Heart left ventricle (tissue), 13 donors: ENCODE data around the gene DKK2.

ENCODE experiments used
- POLR2A ChIP-seq, 2 donors: fragments of 450-650 bp; IDR thresholded peaks; one replicate each; pipeline ENCODE4 v1.6.1; 2017; ENCODE audit warnings: antibody characterized with exemption in 2 of 2, mild to moderate bottlenecking in 2 of 2, moderate library complexity in 2 of 2
- TF ChIP-seq, protein P1 (sequence below), 12 donors: fragments of 200-600 bp; sonication (generic) in 4 of 12; IDR thresholded peaks; one replicate each; pipeline versions ENCODE4 v1.5.0 to v1.8.0; 2018 to 2022; ENCODE audit warnings: antibody characterized with exemption in 12 of 12, mild to moderate bottlenecking in 5 of 12
- donor health status: ischemic (EF 13 %, LVEDD 7.1; RV severe dilation, severe dysfunction).
- donor health status: DM: no; HTN: yes; CAD: no.
- donor health status: DM: no; HTN: no; CAD: no.
- donor health status: ischemic (EF 25% LVEDD 6.9; RV normal size, moderate dysfunction).
- donor health status: ischemic (EF 25% LVEDD 5.7; RV mildly dilated, moderate dysfunction).
- donor health status: ischemic (EF 35%, LVEDD 5.7; RV mildly dilated, moderate dysfunction).
- donor health status: nonischemic (EF 11% LVEDD 7.7; RV severe dilation, severe dysfunction).
- donor health status: DM: yes; HTN: yes; CAD: no.
- donor health status: PGD.
- donor health status: ischemic (EF 29% LVEDD 5.4; RV normal size, mild dysfunction).
- donor health status: nonischemic (EF 23%, LVEDD 6.1; RV moderate dilation, normal function).

DNA sequence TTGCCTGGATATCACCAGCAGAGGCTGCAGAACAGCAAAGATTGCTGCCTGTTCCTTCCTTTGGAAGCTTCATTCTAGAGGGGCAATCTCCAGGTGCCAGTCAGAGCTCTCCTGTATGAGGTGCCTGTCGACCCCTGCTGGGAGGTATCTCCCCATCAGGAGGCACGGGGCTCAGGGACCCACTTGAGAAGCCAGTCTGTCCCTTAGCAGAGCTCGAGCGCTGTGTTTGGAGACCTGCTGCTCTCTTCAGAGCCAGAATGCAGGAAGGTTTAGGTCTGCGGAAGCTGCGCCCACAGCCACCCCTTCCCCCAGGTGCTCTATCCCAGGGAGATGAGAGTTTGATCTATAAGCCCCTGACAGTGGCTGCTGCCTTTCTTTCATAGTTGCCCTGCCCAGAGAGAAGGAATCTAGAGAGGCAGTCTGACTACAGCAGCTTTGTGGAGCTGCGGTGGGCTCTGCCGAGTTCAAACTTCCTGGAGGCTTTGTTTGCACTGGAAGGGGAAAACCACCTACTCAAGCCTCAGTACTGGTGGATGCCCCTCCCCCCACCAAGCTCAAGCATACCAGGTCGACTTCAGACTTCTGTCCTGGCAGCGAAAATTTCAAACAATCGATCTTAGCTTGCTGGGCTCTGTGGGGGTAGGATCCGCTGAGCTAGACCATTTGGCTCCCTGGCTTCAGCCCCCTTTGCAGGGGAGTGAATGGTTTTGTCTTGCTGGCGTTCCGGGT is 57.9 kb downstream of the DKK2 start:
- TF ChIP-seq, protein P1, sequence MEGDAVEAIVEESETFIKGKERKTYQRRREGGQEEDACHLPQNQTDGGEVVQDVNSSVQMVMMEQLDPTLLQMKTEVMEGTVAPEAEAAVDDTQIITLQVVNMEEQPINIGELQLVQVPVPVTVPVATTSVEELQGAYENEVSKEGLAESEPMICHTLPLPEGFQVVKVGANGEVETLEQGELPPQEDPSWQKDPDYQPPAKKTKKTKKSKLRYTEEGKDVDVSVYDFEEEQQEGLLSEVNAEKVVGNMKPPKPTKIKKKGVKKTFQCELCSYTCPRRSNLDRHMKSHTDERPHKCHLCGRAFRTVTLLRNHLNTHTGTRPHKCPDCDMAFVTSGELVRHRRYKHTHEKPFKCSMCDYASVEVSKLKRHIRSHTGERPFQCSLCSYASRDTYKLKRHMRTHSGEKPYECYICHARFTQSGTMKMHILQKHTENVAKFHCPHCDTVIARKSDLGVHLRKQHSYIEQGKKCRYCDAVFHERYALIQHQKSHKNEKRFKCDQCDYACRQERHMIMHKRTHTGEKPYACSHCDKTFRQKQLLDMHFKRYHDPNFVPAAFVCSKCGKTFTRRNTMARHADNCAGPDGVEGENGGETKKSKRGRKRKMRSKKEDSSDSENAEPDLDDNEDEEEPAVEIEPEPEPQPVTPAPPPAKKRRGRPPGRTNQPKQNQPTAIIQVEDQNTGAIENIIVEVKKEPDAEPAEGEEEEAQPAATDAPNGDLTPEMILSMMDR (IDR thresholded peaks at IDR 0.05), result no peak
- TF ChIP-seq POLR2A (IDR thresholded peaks at IDR 0.05), result no peak
